Kidney (tissue), 14 donors: ENCODE data around the gene PIH1D1. TPM values are rescaled to one million over a fixed set of nuclear protein-coding genes. Genes with fewer than 3 reads are reported as not detected.

ENCODE experiments used
- DNase-seq, 5 donors: peaks; one replicate each; pipeline ENCODE4 v3.0.0-alpha.2; 2013 to 2020
- FAIRE-seq: peaks from 2 replicates; lab custom pipeline; 2012; peaks lifted over from hg19 to GRCh38; lab: Jason Lieb, UNC
- H3K27ac ChIP-seq, 2 donors: one replicate each; pipeline ENCODE4 v1.7.0; 2013; ENCODE audit warnings: low read depth in 2 of 2, low read length in 2 of 2, inconsistent platforms in 1 of 2
- H3K27me3 ChIP-seq: one replicate; pipeline ENCODE4 v1.7.1; 2013; ENCODE audit warnings: low read length, inconsistent platforms; ENCODE audit not compliant: control insufficient read depth, insufficient read depth
- H3K36me3 ChIP-seq, 3 donors: one replicate each; pipeline versions ENCODE4 v1.7.0 to v1.7.1; 2013; ENCODE audit warnings: low read length in 3 of 3, control low read depth in 1 of 3, inconsistent platforms in 1 of 3; ENCODE audit not compliant: insufficient read depth in 3 of 3, control insufficient read depth in 2 of 3
- H3K4me1 ChIP-seq, 3 donors: one replicate each; pipeline versions ENCODE4 v1.7.0 to v1.7.1; 2013; ENCODE audit warnings: low read length in 3 of 3, inconsistent platforms in 1 of 3, low read depth in 1 of 3; ENCODE audit not compliant: control insufficient read depth in 2 of 3, insufficient read depth in 2 of 3
- H3K4me3 ChIP-seq, 3 donors: one replicate each; pipeline versions ENCODE4 v1.7.0 to v1.8.1; 2013; ENCODE audit warnings: low read length in 3 of 3, control low read depth in 1 of 3, inconsistent platforms in 1 of 3
- H3K9ac ChIP-seq, 3 donors: one replicate each; pipeline versions ENCODE4 v1.7.0 to v1.7.1; 2013; ENCODE audit warnings: low read length in 3 of 3, control low read depth in 1 of 3, inconsistent platforms in 1 of 3
- H3K9me3 ChIP-seq, 3 donors: one replicate each; pipeline versions ENCODE4 v1.7.0 to v1.7.1; 2013; ENCODE audit warnings: low read length in 3 of 3, control low read depth in 1 of 3, inconsistent platforms in 1 of 3; ENCODE audit not compliant: control insufficient read depth in 2 of 3, insufficient read depth in 1 of 3
- CTCF ChIP-seq: IDR thresholded peaks from 3 replicates; pipeline ENCODE4 v1.5.1; 2012; ENCODE audit warnings: mild to moderate bottlenecking, moderate library complexity, borderline replicate concordance; ENCODE audit not compliant: insufficient read depth; ENCODE audit errors: extremely low read depth
- intact Hi-C: fragments of 100-400 bp; cut with DNase I; formaldehyde crosslinking; loops from one replicate; pipeline ENCODE4 v1.11.1; 2022
- polyA plus RNA-seq: library from polyadenylated mRNA; stranded (reverse); fragments of 350-450 nt; fragmentation: Illumina TruSeq; extraction: RNeasy Lipid Tissue Mini Kit (QIAGEN cat#74804); gene quantifications from one replicate; pipeline ENCODE4 v1.2.3, GENCODE V29; 2014; ENCODE audit warnings: low read depth, low replicate concordance; ENCODE audit not compliant: insufficient read depth
- total RNA-seq: library from RNA; stranded (reverse); fragmentation: NEBNext Ultra II Directional; extraction: Animal tissue kit (Norgen Biotek cat#: 25700); gene quantifications from one replicate; pipeline ENCODE4 v1.2.1, GENCODE V29; 2021
- donor health status: control.
- donor health status: control.
- donor health status: control.
- donor health status: control.
- donor health status: control.
- donor health status: DM: yes; HTN: yes; CAD: no.
- donor health status: Normal renal cell carcinoma (clear cell type).

The PIH1D1 gene
- total and polyA plus RNA-seq, 2 donors from 2014 or later: 74.0 to 97.2 TPM

DNA sequence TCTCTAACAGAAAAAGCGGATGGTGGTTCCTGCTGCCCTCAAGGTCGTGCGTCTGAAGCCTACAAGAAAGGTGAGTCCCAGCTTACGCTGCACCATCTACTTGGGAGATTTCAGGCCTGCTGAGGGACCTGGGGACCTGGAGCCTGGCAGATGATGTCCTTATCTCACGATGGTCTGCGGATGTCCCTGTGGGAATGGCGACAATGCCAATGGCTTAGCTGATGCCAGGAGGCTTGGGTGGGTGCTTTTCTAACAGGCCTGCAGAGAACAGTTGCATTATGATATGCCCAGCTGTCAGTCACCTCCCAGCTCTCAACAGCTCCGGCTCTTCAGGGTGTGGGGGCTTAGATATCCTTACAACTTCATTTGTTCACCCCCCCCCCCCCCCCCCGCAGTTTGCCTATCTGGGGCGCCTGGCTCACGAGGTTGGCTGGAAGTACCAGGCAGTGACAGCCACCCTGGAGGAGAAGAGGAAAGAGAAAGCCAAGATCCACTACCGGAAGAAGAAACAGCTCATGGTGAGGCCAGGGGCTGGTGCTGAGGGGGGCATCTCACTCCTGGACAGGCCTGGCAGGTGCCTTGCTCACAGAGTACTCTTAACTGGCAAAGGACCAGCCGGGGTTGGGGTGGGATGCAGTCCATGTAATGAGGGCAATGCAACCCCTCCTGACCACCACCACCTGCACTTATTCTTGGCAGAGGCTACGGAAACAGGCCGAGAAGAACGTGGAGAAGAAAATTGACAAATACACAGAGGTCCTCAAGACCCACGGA is 39.6 kb upstream of the PIH1D1 start:
- no peak overlapping the region for H3K4me3 ChIP-seq
- intact Hi-C loops: no loop called here
- no peak for TF ChIP-seq CTCF
- H3K9me3 ChIP-seq: no peaks in the 10 kb centered on the region
- H3K36me3 ChIP-seq: peaks cover 12 to 34% (median 33%) of the 10 kb centered on the region in 3 donors
- H3K27ac ChIP-seq: no peak overlapping the region
- no peaks in the 10 kb centered on the region for H3K27me3 ChIP-seq
- H3K9ac ChIP-seq: no peak overlapping the region
- DNase-seq (no peak), FAIRE-seq (no peak)
- H3K4me1 ChIP-seq: peaks cover 0 to 21% (median 10%) of the 10 kb centered on the region in 3 donors

- no peak for TF ChIP-seq CTCF
- DNase-seq (no peak), FAIRE-seq (no peak)
- Histone ChIP-seq H3K4me3 (peak overlapping the region in 1 of 3 donors; percentile 99), H3K27ac (no peak overlapping the region), H3K36me3 (peaks cover 12 to 34% (median 33%) of the 10 kb centered on the region in 3 donors), H3K27me3 (no peaks in the 10 kb centered on the region), H3K9me3 (no peaks in the 10 kb centered on the region), H3K9ac (no peak overlapping the region), H3K4me1 (peaks cover 0 to 21% (median 10%) of the 10 kb centered on the region in 3 donors)
- intact Hi-C loops: no loop called here
These were observed 38.8 kb upstream of the PIH1D1 start for GRCh38 chr19:49490287-49491029.

DNA sequence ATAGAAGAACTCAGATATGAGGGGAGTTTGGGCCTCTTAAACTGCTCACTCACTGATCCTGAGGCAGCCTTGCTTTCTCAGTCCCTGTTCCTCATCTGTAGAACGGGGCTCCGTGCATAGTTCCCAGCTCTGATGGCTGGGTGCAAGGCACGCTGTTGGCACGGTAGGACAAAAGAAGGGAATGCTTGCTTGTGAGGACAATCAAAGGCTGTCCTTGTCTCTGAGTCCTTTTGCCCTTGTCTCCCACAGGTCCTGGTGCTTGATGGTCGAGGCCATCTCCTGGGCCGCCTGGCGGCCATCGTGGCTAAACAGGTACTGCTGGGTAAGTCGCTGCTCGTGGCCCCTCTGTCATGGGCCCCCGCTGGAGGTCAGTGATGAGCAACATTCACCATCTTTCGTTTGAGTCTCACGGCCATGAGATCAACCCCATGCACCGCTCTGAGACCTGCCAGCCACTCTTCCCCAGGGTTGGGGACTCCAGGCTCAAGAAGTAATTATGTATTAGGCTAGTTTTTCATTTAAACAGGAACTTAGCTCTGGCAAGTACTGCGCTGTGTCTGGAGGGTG is 38.1 kb upstream of the PIH1D1 start:
- peak overlapping the region in 2 of 3 donors; percentile 99 for H3K4me3 ChIP-seq
- no peaks in the 10 kb centered on the region for H3K9me3 ChIP-seq
- no peak for TF ChIP-seq CTCF
- H3K27ac ChIP-seq: peak overlapping the region in 1 of 2 donors; percentile 40
- H3K27me3 ChIP-seq: no peaks in the 10 kb centered on the region
- intact Hi-C loops: no loop called here
- peaks cover 12 to 34% (median 33%) of the 10 kb centered on the region in 3 donors for H3K36me3 ChIP-seq
- peaks cover 0 to 21% (median 10%) of the 10 kb centered on the region in 3 donors for H3K4me1 ChIP-seq
- FAIRE-seq (no peak), DNase-seq (no peak)
- H3K9ac ChIP-seq: peak overlapping the region in 2 of 3 donors; percentile 26 to 100
